HepG2 (cell line): ENCODE results near the gene SPG7.

Source experiments
- HBP1 ChIP-seq: IDR thresholded peaks from 2 replicates; pipeline ENCODE4 v1.6.1; 2016; ENCODE audit warnings: low read depth, control low read depth
- PRPF4 ChIP-seq: fragments of 200-400 bp; formaldehyde crosslinking; IDR thresholded peaks from 2 replicates; pipeline ENCODE4 v1.6.1; 2016; ENCODE audit warnings: low read length, low read depth; ENCODE audit not compliant: poor library complexity, severe bottlenecking
- ZNF138 ChIP-seq: sonication (generic); formaldehyde crosslinking; IDR thresholded peaks from 2 replicates; pipeline ENCODE4 v1.5.0; 2020; ENCODE audit warnings: mild to moderate bottlenecking, low read depth, missing genetic modification reagents

DNA sequence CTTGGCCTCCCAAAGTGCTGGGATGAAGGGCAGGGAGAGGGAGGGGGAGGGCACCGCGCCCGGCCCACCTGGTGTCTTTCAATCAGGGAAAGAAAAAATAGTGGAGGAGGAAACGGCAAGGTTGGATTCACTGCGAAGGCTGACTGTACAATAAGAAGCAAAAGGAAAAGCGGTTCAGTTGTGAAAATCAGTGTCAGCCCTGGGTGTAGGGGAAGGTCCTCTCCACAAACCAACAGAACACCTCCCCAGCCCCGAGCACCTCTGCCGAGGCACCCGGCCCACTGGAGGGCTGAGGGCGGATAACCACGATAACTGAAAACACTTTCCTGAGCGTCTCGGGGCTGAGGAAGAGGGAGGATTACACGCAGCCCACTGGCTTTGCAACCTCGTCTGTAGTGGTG lies 1.4 kb upstream of the SPG7 start:
- TF ChIP-seq ZNF138 (CRISPR knock-in tag): no peak
- no peak for TF ChIP-seq PRPF4
- no peak for TF ChIP-seq HBP1 (CRISPR knock-in tag)
